Natural killer cell (primary cell): ENCODE data around the gene CNPY1. TPM values are rescaled to one million over a fixed set of nuclear protein-coding genes. Genes with fewer than 3 reads are reported as not detected.

ENCODE experiments used
- ATAC-seq, 3 donors: fragments of 150-1000 bp in 2 of 3; fragments of 200-7000 bp in 1 of 3; cut with Tn5 transposase; 1 replicate in 1 of 3; 2 replicates in 2 of 3; pipeline ENCODE4 v1.10.0; 2021; ENCODE audit warnings: mild to moderate bottlenecking in 2 of 3, moderate library complexity in 2 of 3
- DNase-seq, 2 donors: peaks; one replicate each; pipeline versions ENCODE4 v3.0.0 to v3.0.0-alpha.2; 2013 to 2021; ENCODE audit warnings: mixed read lengths in 1 of 2
- H3K27ac ChIP-seq: one replicate; pipeline ENCODE4 v1.5.1; 2013; ENCODE audit warnings: mild to moderate bottlenecking, low read length
- H3K27me3 ChIP-seq: one replicate; pipeline ENCODE4 v1.6.1; 2013; ENCODE audit warnings: low read length; ENCODE audit not compliant: control insufficient read depth, insufficient read depth
- H3K36me3 ChIP-seq: one replicate; pipeline ENCODE4 v1.6.1; 2013; ENCODE audit warnings: low read length; ENCODE audit not compliant: control insufficient read depth, insufficient read depth
- H3K4me1 ChIP-seq: one replicate; pipeline ENCODE4 v1.6.1; 2013; ENCODE audit warnings: low read length; ENCODE audit not compliant: control insufficient read depth, insufficient read depth
- H3K4me3 ChIP-seq: one replicate; pipeline ENCODE4 v1.5.1; 2013; ENCODE audit warnings: low read length
- H3K9me3 ChIP-seq: one replicate; pipeline ENCODE4 v1.6.1; 2013; ENCODE audit warnings: low read length; ENCODE audit not compliant: control insufficient read depth, insufficient read depth
- H3K27ac Mint-ChIP-seq, 2 donors: one replicate each; pipeline ENCODE4 v1.8.0; 2022; ENCODE audit warnings: mild to moderate bottlenecking in 2 of 2, mixed read lengths in 2 of 2, moderate library complexity in 1 of 2
- H3K27me3 Mint-ChIP-seq, 2 donors: one replicate each; pipeline ENCODE4 v1.8.0; 2022; ENCODE audit warnings: low read depth in 2 of 2, mixed read lengths in 2 of 2
- H3K36me3 Mint-ChIP-seq: one replicate; pipeline ENCODE4 v1.8.0; 2022; ENCODE audit warnings: mixed read lengths
- H3K4me1 Mint-ChIP-seq, 2 donors: one replicate each; pipeline ENCODE4 v1.8.0; 2022; ENCODE audit warnings: mixed read lengths in 2 of 2
- H3K4me3 Mint-ChIP-seq: one replicate; pipeline ENCODE4 v1.8.0; 2022; ENCODE audit warnings: mild to moderate bottlenecking, moderate library complexity, mixed read lengths
- H3K9me3 Mint-ChIP-seq, 2 donors: one replicate each; pipeline ENCODE4 v1.8.0; 2022; ENCODE audit warnings: mixed read lengths in 2 of 2
- CTCF ChIP-seq: fragments of 200-600 bp; IDR thresholded peaks from one replicate; pipeline ENCODE4 v1.8.0; 2022; ENCODE audit warnings: antibody characterized with exemption
- WGBS: methylation state at CpG from one replicate; pipeline ENCODE4 v1.1.7; 2013; ENCODE audit warnings: missing lambda C conversion rate; ENCODE audit not compliant: insufficient coverage; 5-methylcytosine and 5-hydroxymethylcytosine counted together
- intact Hi-C: fragments of 100-400 bp; cut with micrococcal nuclease; formaldehyde crosslinking; loops from one replicate; pipeline ENCODE4 v1.14.2; 2022
- total RNA-seq, 4 donors: library from RNA; stranded (reverse); fragments of 120-200 nt in 1 of 4; gene quantifications; one replicate each; pipeline versions ENCODE4 v1.2.3 to v1.2.4, GENCODE V29; 2013 to 2022

CNPY1 gene
- total RNA-seq, 3 donors from 2014 or later (not counting 1 experiment from before 2014, with no cell fraction given): not detected

- Mint-ChIP-seq H3K36me3 (no peaks in the 10 kb centered on the region), H3K9me3 (no peaks in the 10 kb centered on the region), H3K4me3 (no peak overlapping the region), H3K27me3 (peaks cover 4 to 7% of the 10 kb centered on the region in 2 donors), H3K27ac (no peak overlapping the region), H3K4me1 (no peaks in the 10 kb centered on the region)
- Histone ChIP-seq H3K27ac (no peak overlapping the region), H3K4me3 (no peak overlapping the region), H3K9me3 (no peaks in the 10 kb centered on the region), H3K36me3 (no peaks in the 10 kb centered on the region), H3K27me3 (no peaks in the 10 kb centered on the region), H3K4me1 (no peaks in the 10 kb centered on the region)
- DNase-seq: no peak
- WGBS: 88% methylated on average over 13 of the region's 13 CpGs
- no peak for TF ChIP-seq CTCF
- ATAC-seq: no peak
- intact Hi-C loops: no loop called here
Measured at GRCh38 chr7:155578016-155578415, 31.7 kb upstream of the CNPY1 start.

GRCh38 chr7:155577509-155577905 lies 31.1 kb upstream of the CNPY1 start:
- no peak for DNase-seq
- no peak overlapping the region for H3K4me3 ChIP-seq
- ATAC-seq: no peak
- Mint-ChIP-seq H3K27me3 (peaks cover 0 to 5% of the 10 kb centered on the region in 2 donors), H3K27ac (no peak overlapping the region), H3K9me3 (no peaks in the 10 kb centered on the region), H3K4me1 (no peaks in the 10 kb centered on the region), H3K36me3 (no peaks in the 10 kb centered on the region), H3K4me3 (no peak overlapping the region)
- H3K36me3 ChIP-seq: no peaks in the 10 kb centered on the region
- no peak for TF ChIP-seq CTCF
- H3K27ac ChIP-seq: no peak overlapping the region
- WGBS: 90% methylated on average over 16 of the region's 16 CpGs
- H3K4me1 ChIP-seq: no peaks in the 10 kb centered on the region
- intact Hi-C loops: no loop called here
- H3K27me3 ChIP-seq: no peaks in the 10 kb centered on the region
- no peaks in the 10 kb centered on the region for H3K9me3 ChIP-seq

GRCh38 chr7:155576900-155577508 lies 30.6 kb upstream of the CNPY1 start:
- Histone ChIP-seq H3K36me3 (no peaks in the 10 kb centered on the region), H3K4me3 (no peak overlapping the region), H3K27me3 (no peaks in the 10 kb centered on the region), H3K9me3 (no peaks in the 10 kb centered on the region), H3K4me1 (no peaks in the 10 kb centered on the region), H3K27ac (no peak overlapping the region)
- Mint-ChIP-seq H3K36me3 (no peaks in the 10 kb centered on the region), H3K27me3 (peaks cover 0 to 6% of the 10 kb centered on the region in 2 donors), H3K4me1 (no peaks in the 10 kb centered on the region), H3K27ac (no peak overlapping the region), H3K9me3 (no peaks in the 10 kb centered on the region), H3K4me3 (no peak overlapping the region)
- DNase-seq (no peak), ATAC-seq (no peak)
- no peak for TF ChIP-seq CTCF
- WGBS: 89% methylated on average over 17 of the region's 17 CpGs
- intact Hi-C loops: no loop called here

GRCh38 chr7:155576416-155576815 lies 30.1 kb upstream of the CNPY1 start:
- WGBS: 86% methylated on average over 20 of the region's 20 CpGs
- DNase-seq: no peak
- no peak for TF ChIP-seq CTCF
- no peaks in the 10 kb centered on the region for H3K9me3 ChIP-seq
- no peaks in the 10 kb centered on the region for H3K4me1 ChIP-seq
- H3K27ac Mint-ChIP-seq: no peak overlapping the region
- no peaks in the 10 kb centered on the region for H3K36me3 Mint-ChIP-seq
- no peaks in the 10 kb centered on the region for H3K36me3 ChIP-seq
- H3K27ac ChIP-seq: no peak overlapping the region
- no peaks in the 10 kb centered on the region for H3K4me1 Mint-ChIP-seq
- no peaks in the 10 kb centered on the region for H3K27me3 ChIP-seq
- H3K9me3 Mint-ChIP-seq: no peaks in the 10 kb centered on the region
- H3K27me3 Mint-ChIP-seq: peaks cover 0 to 6% of the 10 kb centered on the region in 2 donors
- intact Hi-C loops: no loop called here
- no peak for ATAC-seq
- H3K4me3 Mint-ChIP-seq: no peak overlapping the region
- H3K4me3 ChIP-seq: no peak overlapping the region
